HL-60 (cell line): ENCODE data around the gene PGAP6.
"Not testable (repeated sequence)": the region's sequence is repeated elsewhere in the genome, so short reads cannot be mapped to it uniquely, and the experiment has no call there.

Source experiments
- DNase-seq, 2 experiments: peaks; one replicate each; pipeline ENCODE4 v3.0.0-alpha.2; 2010 to 2020; ENCODE audit warnings: low read depth in 1 of 2, low spot score in 1 of 2
- H3K27ac ChIP-seq: fragments of 250-450 bp; sonication (Bioruptor Pico); replicated peaks from 2 replicates; pipeline ENCODE4 v1.5.1; 2020; ENCODE audit warnings: mild to moderate bottlenecking, moderate library complexity
- H3K27me3 ChIP-seq: fragments of 250-450 bp; sonication (Bioruptor Pico); 2 replicates; pipeline ENCODE4 v1.5.1; 2021; ENCODE audit warnings: mild to moderate bottlenecking, moderate library complexity; ENCODE audit not compliant: insufficient read depth, poor library complexity, severe bottlenecking
- H3K4me3 ChIP-seq: replicated peaks from 2 replicates; pipeline ENCODE4 v1.5.1; 2011; ENCODE audit warnings: mild to moderate bottlenecking, control low read depth, low read length; ENCODE audit not compliant: insufficient read depth
- GABPA ChIP-seq: IDR thresholded peaks from 2 replicates; pipeline ENCODE4 v1.6.1; 2012; ENCODE audit warnings: low read depth
- POLR2AphosphoS5 ChIP-seq: IDR thresholded peaks from 2 replicates; pipeline ENCODE4 v1.6.1; 2012; ENCODE audit warnings: low read depth
- SPI1 ChIP-seq: IDR thresholded peaks from 2 replicates; pipeline ENCODE4 v1.6.1; 2012; ENCODE audit warnings: low read depth, mild to moderate bottlenecking, borderline replicate concordance
- TF ChIP-seq, protein P1 (sequence below): IDR thresholded peaks from one replicate; pipeline ENCODE4 v1.5.1; 2011; ENCODE audit warnings: low read length, control low read depth, inconsistent platforms; ENCODE audit not compliant: insufficient read depth
- TF ChIP-seq, protein P2 (sequence below): IDR thresholded peaks from 2 replicates; pipeline ENCODE4 v1.6.1; 2012; ENCODE audit warnings: low read depth; ENCODE audit not compliant: insufficient replicate concordance

PGAP6 gene

DNA sequence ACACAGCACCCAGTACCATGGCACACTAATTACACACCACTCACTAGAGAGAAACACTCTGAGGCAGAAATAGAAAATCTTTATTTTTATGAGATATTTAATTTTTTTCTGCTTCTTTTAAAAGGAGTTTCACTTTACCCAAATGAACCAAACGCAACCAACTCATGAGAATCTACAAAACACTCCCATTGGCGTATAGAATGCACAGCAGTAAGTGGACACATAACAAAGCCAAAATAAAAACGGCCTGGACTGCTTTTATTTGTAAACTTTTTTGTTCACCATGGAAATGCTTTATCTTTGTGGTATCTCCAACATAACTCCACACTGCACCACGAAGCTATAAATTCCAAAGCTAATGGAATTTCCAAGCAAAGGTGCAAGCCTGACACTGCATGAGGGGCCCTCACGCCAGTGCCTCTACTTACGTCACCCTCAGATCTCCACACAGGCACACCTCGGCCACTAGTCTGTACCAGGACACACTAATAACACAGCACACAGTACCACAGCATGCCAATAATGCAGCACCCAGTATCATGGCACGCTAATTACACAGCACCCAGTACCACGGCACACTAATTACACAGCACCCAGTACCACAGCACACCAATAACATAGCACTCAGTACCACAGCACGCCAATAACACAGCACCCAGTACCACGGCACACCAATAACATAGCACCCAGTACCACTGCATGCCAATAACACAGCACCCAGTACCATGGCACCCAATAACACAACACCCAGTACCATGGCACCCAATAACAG is 46.7 kb downstream of the PGAP6 start:
- H3K27ac ChIP-seq, DNase-seq, H3K4me3 ChIP-seq, H3K27me3 ChIP-seq: not testable (repeated sequence)

DNA sequence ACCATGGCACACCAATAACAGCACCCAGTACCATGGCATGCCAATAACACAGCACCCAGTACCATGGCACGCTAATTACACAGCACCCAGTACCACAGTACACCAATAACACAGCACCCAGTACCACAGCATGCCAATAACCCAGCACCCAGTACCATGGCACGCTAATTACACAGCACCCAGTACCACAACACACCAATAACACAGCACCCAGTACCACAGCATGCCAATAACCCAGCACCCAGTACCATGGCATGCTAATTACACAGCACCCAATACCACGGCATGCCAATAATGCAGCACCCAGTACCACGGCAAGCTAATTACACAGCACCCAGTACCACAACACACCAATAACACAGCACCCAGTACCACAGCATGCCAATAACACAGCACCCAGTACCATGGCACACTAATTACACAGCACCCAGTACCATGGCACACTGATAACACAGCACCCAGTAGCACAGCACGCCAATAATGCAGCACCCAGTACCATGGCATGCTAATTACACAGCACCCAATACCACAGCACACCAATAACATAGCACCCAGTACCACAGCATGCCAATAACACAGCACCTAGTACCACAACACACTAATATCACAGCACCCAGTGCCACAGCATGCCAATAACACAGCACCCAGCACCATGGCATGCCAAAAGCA is 47.5 kb downstream of the PGAP6 start:
- not testable (repeated sequence) for H3K4me3 ChIP-seq, DNase-seq, H3K27me3 ChIP-seq, H3K27ac ChIP-seq

DNA sequence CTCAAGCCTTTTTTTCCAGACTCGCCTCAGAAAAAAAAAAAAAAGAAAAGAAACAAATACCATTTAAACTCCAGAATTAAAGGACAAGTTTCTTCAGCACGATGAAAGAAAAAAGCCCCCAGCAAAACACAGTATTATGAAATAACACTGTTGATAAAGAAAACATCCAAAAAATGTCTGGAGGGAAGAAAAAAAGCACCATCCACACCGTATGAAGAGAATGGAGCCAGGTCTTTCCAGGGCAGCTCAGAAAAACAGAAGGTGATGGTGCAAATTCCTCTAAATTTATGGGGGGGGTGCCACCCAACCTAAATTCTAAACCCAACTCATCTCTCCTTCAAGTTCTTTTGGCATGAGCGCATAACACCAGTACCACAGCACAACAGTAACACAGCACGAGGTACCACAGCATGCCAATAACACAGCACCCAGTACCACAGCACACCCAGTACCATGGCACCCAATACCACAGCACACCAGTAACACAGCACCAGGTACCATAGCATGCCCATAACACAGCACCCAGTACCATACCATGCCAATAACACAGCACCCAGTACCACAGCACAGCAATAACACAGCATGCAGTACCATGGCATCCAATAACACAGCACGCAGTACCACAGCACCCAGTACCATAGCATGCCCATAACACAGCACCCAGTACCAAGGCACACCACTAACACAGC is 48.2 kb downstream of the PGAP6 start:
- TF ChIP-seq, protein P1, sequence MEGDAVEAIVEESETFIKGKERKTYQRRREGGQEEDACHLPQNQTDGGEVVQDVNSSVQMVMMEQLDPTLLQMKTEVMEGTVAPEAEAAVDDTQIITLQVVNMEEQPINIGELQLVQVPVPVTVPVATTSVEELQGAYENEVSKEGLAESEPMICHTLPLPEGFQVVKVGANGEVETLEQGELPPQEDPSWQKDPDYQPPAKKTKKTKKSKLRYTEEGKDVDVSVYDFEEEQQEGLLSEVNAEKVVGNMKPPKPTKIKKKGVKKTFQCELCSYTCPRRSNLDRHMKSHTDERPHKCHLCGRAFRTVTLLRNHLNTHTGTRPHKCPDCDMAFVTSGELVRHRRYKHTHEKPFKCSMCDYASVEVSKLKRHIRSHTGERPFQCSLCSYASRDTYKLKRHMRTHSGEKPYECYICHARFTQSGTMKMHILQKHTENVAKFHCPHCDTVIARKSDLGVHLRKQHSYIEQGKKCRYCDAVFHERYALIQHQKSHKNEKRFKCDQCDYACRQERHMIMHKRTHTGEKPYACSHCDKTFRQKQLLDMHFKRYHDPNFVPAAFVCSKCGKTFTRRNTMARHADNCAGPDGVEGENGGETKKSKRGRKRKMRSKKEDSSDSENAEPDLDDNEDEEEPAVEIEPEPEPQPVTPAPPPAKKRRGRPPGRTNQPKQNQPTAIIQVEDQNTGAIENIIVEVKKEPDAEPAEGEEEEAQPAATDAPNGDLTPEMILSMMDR: no peak
- TF ChIP-seq GABPA (no peak), POLR2AphosphoS5 (no peak), SPI1 (no peak)
- TF ChIP-seq, protein P2, sequence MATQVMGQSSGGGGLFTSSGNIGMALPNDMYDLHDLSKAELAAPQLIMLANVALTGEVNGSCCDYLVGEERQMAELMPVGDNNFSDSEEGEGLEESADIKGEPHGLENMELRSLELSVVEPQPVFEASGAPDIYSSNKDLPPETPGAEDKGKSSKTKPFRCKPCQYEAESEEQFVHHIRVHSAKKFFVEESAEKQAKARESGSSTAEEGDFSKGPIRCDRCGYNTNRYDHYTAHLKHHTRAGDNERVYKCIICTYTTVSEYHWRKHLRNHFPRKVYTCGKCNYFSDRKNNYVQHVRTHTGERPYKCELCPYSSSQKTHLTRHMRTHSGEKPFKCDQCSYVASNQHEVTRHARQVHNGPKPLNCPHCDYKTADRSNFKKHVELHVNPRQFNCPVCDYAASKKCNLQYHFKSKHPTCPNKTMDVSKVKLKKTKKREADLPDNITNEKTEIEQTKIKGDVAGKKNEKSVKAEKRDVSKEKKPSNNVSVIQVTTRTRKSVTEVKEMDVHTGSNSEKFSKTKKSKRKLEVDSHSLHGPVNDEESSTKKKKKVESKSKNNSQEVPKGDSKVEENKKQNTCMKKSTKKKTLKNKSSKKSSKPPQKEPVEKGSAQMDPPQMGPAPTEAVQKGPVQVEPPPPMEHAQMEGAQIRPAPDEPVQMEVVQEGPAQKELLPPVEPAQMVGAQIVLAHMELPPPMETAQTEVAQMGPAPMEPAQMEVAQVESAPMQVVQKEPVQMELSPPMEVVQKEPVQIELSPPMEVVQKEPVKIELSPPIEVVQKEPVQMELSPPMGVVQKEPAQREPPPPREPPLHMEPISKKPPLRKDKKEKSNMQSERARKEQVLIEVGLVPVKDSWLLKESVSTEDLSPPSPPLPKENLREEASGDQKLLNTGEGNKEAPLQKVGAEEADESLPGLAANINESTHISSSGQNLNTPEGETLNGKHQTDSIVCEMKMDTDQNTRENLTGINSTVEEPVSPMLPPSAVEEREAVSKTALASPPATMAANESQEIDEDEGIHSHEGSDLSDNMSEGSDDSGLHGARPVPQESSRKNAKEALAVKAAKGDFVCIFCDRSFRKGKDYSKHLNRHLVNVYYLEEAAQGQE: no peak
- no peak overlapping the region for H3K4me3 ChIP-seq
- H3K27me3 ChIP-seq: no peaks in the 10 kb centered on the region
- H3K27ac ChIP-seq: no peak overlapping the region
- no peak for DNase-seq

DNA sequence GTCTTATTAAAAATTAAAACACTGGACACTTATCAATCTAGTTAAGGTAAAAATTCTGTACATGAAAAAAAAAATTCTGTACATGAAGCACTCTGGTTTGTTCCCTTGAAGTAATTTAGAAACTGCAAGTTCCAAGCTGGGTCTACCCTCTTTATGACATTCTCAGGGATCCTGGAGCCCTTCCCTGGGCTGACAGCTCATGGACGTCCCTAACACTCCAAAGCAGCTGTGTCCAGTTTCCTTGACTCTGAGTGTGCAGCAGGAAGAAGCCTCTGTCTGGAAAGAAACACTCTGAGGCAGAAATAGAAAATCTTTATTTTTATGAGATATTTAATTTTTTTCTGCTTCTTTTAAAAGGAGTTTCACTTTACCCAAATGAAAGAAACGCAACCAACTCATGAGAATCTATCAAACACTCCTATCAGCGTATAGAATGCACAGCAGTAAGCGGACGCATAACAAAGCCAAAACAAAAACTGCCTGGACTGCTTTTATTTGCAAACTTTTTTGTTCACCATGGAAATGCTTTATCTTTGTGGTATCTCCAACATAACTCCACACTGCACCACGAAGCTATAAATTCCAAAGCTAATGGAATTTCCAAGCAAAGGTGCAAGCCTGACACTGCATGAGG is 50.5 kb downstream of the PGAP6 start:
- not testable (repeated sequence) for H3K4me3 ChIP-seq, DNase-seq, H3K27me3 ChIP-seq
- 0 out of 2 replicates have a peak overlapping the region, but pooled peaks have one; percentile 21 for H3K27ac ChIP-seq

DNA sequence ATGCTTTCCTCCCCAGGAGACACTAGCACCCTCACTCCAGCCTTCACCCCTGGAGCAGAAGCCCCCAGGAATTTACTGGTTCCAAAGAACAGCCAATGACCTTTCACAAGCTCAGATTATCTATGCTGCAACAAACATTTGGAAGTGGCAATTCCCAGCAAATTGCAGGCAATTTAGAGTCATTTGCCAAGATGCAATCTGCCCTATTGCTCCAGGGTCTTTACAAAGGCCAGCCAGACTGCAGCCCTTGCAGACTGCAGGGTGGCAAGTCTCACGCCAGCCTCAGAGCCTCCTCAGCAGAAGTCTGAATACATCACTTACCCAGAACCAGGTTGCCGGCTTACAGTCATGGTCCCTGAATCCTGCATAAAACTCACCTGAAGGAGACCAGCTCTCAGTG is 51.0 kb downstream of the PGAP6 start:
- TF ChIP-seq POLR2AphosphoS5 (no peak), SPI1 (no peak), GABPA (no peak)
- TF ChIP-seq, protein P2: no peak
- TF ChIP-seq, protein P1: no peak

More for the DNA sequence above, 51.0 kb downstream of the PGAP6 start:
- Histone ChIP-seq H3K27ac (0 out of 2 replicates have a peak overlapping the region, but pooled peaks have one; percentile 21), H3K27me3 (no peaks in the 10 kb centered on the region), H3K4me3 (no peak overlapping the region)
- DNase-seq: no peak
